Progenitor cell of endocrine pancreas (in vitro differentiated cells): ENCODE data around the gene MB. TPM values are rescaled to one million over a fixed set of nuclear protein-coding genes. Genes with fewer than 3 reads are reported as not detected.
"Not testable (repeated sequence)": the region's sequence is repeated elsewhere in the genome, so short reads cannot be mapped to it uniquely, and the experiment has no call there.

Experiments used
- DNase-seq: peaks from one replicate; pipeline ENCODE4 v3.0.0; 2021; ENCODE audit warnings: low spot score; ENCODE audit not compliant: unreplicated experiment
- H3K27ac Mint-ChIP-seq: 2 replicates; pipeline ENCODE4 v1.8.0; 2021; ENCODE audit warnings: mild to moderate bottlenecking, moderate library complexity, mixed read lengths
- H3K27me3 Mint-ChIP-seq: 2 replicates; pipeline ENCODE4 v1.8.0; 2021; ENCODE audit warnings: mixed read lengths
- H3K36me3 Mint-ChIP-seq: 2 replicates; pipeline ENCODE4 v1.8.0; 2022; ENCODE audit warnings: mixed read lengths; ENCODE audit not compliant: insufficient read depth
- H3K4me1 Mint-ChIP-seq: 2 replicates; pipeline ENCODE4 v1.8.0; 2021; ENCODE audit warnings: low read depth, mixed read lengths
- H3K4me3 Mint-ChIP-seq: 2 replicates; pipeline ENCODE4 v1.8.0; 2021; ENCODE audit warnings: low read depth, mild to moderate bottlenecking, moderate library complexity, mixed read lengths
- H3K9me3 Mint-ChIP-seq: 2 replicates; pipeline ENCODE4 v1.8.0; 2021; ENCODE audit warnings: low read depth, mixed read lengths
- long read RNA-seq: library from polyadenylated mRNA; unstranded; transcript quantifications from one replicate; pipeline ENCODE4 v2.0.0, GENCODE V29; 2020
- total RNA-seq: library from RNA; stranded (reverse); gene quantifications from 2 replicates; pipeline ENCODE4 v1.2.1, GENCODE V29; 2021
- TF ChIP-seq, protein P1 (sequence below): fragments of 200-600 bp; sonication (generic); IDR thresholded peaks from one replicate; pipeline ENCODE4 v1.5.0; 2021; ENCODE audit warnings: antibody characterized with exemption, mild to moderate bottlenecking; ENCODE audit not compliant: unreplicated experiment

Gene MB
- total RNA-seq: not detected in 2 replicates
- long read RNA-seq: 0 reads

DNA sequence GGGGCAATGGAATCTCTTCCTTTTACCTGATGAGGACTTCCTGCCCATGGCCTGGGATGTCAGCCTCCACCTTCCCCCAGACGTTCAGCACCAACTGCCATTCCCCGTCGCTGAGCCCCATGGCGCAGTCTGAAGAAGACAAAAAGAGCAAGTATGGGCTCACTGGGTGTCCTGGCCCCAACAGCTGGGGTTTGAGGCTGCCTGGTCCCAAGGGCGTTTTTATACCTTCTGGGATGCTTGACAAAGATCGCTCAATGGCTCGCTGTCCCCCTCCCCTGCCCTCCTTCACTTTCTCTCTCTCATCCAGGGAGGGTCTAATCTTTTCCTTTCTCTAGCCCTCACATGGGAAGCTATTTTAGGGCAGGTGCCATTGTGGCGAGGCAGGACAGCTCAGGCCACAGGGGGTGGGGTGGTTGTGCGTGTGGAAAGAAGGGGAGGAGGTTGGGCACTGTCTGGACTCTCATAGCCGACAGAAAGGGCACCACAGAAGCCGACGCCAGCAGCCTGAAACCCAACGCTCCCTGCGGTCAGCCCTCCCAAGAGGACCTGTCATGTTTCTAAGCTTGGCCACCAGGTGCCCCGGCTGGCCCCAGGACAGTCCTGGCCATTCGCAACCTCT lies at the start of gene MB:
MB (minus strand) TSS at position 193 of the 619 bp plus-strand sequence; CDS start at position 121, 72 bp downstream.
- Mint-ChIP-seq H3K27ac (no peak within 1 kb of the TSS), H3K36me3 (no peaks in the 10 kb centered on the region), H3K9me3 (no peaks in the 10 kb centered on the region), H3K27me3 (peaks cover 9% of the 10 kb centered on the region), H3K4me1 (no peaks in the 10 kb centered on the region), H3K4me3 (no peak within 1 kb of the TSS)
- DNase-seq: no peak
- TF ChIP-seq, protein P1, sequence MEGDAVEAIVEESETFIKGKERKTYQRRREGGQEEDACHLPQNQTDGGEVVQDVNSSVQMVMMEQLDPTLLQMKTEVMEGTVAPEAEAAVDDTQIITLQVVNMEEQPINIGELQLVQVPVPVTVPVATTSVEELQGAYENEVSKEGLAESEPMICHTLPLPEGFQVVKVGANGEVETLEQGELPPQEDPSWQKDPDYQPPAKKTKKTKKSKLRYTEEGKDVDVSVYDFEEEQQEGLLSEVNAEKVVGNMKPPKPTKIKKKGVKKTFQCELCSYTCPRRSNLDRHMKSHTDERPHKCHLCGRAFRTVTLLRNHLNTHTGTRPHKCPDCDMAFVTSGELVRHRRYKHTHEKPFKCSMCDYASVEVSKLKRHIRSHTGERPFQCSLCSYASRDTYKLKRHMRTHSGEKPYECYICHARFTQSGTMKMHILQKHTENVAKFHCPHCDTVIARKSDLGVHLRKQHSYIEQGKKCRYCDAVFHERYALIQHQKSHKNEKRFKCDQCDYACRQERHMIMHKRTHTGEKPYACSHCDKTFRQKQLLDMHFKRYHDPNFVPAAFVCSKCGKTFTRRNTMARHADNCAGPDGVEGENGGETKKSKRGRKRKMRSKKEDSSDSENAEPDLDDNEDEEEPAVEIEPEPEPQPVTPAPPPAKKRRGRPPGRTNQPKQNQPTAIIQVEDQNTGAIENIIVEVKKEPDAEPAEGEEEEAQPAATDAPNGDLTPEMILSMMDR: no peak

DNA sequence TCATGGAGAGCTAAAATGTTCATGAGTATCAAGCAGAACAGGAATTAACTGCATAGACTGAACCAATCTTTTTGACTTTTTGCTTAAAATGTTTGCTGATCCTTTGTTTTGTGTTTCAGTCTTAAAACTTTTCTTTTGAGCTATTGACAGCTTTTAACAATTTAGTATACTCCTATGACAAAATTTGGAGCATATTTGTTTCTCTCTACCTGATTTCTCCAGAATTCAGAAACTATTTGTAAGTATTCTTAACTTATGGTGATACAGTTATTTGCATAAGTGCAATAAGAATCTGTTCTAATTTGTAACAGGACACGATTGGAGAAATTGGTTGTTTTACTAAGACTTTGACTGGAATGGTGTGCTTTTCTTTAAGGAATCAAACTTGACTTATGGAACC lies 49.6 kb upstream of the MB start:
- not testable (repeated sequence) for DNase-seq, H3K27me3 Mint-ChIP-seq, H3K4me3 Mint-ChIP-seq, H3K4me1 Mint-ChIP-seq, H3K27ac Mint-ChIP-seq, H3K36me3 Mint-ChIP-seq
- peaks cover 26% of the 10 kb centered on the region for H3K9me3 Mint-ChIP-seq

DNA sequence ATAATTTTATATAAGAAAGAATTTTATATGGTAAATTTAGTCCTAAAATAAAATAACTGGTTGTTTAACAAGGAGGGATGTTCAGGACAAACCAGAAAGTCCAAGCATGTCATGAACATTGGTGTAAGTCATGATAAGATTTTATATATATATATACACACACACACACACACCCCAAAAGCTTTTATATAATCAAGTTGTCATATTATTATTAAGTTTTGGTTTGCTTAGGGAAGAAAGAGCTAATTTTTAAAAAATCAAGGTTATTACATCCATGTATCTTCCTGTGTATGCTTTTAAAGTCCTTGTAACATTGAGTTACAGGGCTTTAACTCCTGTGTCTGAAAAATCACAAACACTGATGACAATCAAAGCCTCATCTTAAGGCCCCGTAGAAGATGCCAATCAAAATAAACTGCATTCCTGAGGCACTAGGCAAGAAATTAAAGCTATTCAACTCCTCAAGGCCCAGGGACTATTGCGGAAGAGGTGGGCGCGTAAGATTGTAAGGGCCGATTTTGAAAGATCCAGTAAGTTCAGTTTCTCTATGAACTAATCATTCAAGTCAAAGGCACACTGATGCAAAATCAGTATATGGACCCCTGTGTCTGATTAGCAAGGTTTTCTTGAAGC lies 47.9 kb upstream of the MB start:
- no peak for DNase-seq
- H3K4me1 Mint-ChIP-seq: peaks cover 4% of the 10 kb centered on the region
- peaks cover 24% of the 10 kb centered on the region for H3K9me3 Mint-ChIP-seq
- no peaks in the 10 kb centered on the region for H3K27me3 Mint-ChIP-seq
- peaks cover 4% of the 10 kb centered on the region for H3K36me3 Mint-ChIP-seq
- TF ChIP-seq, protein P1: no peak
- no peak overlapping the region for H3K27ac Mint-ChIP-seq
- no peak overlapping the region for H3K4me3 Mint-ChIP-seq

DNA sequence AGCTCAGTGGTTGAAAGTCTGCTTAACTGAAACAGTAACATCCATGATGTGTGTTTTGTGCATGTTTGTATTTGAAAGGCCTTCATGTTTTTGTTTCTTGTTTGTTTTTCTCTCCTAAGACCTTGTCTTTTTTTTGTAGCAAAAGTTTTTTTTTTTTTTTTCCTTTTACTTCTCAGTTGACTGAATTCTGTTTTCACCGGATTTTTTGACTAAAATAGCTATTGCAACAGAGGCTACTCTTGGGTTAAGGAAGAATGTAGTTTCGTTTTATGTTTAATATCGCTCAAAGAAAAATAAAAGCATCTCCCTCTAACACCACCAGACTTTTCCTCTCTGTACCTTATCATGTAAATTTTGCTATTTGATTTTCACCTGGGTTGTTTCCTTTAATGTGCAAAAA lies 46.2 kb upstream of the MB start:
- Mint-ChIP-seq H3K4me1 (peaks cover 4% of the 10 kb centered on the region), H3K36me3 (peaks cover 4% of the 10 kb centered on the region), H3K9me3 (peaks cover 24% of the 10 kb centered on the region), H3K27ac (no peak overlapping the region), H3K4me3 (no peak overlapping the region), H3K27me3 (no peaks in the 10 kb centered on the region)
- TF ChIP-seq, protein P1: no peak
- no peak for DNase-seq

DNA sequence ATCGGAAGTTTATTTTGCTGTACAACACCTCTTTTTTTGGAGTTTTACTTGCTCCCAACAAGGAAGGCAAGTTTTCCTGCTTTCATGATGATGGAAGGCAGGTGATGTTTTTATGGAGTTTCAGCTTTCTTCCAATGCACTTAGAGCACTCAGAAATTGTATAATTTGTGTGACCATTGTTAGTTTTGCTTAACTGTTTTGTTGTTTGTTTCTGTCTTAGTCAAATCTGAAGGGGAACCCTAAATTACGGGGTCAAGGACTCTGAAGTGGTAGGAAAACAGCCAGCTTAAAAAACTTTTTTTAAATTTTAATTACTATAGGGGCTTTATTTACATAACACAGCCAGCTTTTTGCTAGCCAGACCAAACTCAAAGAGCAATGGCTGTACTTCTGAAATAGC lies 45.8 kb upstream of the MB start:
- Mint-ChIP-seq H3K36me3 (peaks cover 4% of the 10 kb centered on the region), H3K27me3 (peaks cover 3% of the 10 kb centered on the region), H3K9me3 (peaks cover 23% of the 10 kb centered on the region), H3K4me1 (peaks cover 4% of the 10 kb centered on the region), H3K27ac (no peak overlapping the region), H3K4me3 (no peak overlapping the region)
- TF ChIP-seq, protein P1: no peak
- no peak for DNase-seq

DNA sequence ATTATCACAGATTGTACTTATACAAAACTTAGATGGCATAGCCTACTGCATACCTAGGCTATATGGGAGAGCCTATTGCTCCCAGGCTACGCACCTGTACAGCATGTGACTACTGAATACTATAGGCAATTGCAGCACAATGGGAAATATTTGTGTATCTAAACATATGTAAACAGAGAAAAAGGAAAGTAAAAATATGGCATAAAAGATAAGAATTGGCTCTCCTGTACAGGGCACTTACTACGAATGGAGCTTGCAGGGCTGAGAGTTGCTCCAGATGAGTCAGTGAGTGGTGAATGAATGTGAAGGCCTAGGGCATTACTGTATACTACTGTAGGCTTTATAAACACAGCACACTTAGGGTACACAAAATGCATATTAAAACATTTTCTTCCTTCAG lies 44.3 kb upstream of the MB start:
- Mint-ChIP-seq H3K4me1 (peaks cover 4% of the 10 kb centered on the region), H3K4me3 (no peak overlapping the region)

More for the DNA sequence above, 44.3 kb upstream of the MB start:
- Mint-ChIP-seq H3K27me3 (peaks cover 3% of the 10 kb centered on the region), H3K36me3 (peaks cover 2% of the 10 kb centered on the region), H3K9me3 (peaks cover 13% of the 10 kb centered on the region), H3K27ac (no peak overlapping the region)
- TF ChIP-seq, protein P1: no peak
- no peak for DNase-seq
